GM23248 (cell line): ENCODE data around the gene GNB3. TPM values are rescaled to one million over a fixed set of nuclear protein-coding genes. Genes with fewer than 3 reads are reported as not detected.

ENCODE experiments used
- DNase-seq: peaks from one replicate; pipeline ENCODE4 v3.0.0-alpha.2; 2015
- H2AFZ ChIP-seq: fragments of 200-600 bp; sonication (generic); 2 replicates; pipeline ENCODE4 v1.6.1; 2016; ENCODE audit warnings: antibody characterized with exemption
- H3F3A ChIP-seq: fragments of 200-600 bp; sonication (generic); 2 replicates; pipeline ENCODE4 v1.6.1; 2016; ENCODE audit warnings: mild to moderate bottlenecking, antibody characterized with exemption, mixed run types; ENCODE audit not compliant: insufficient read depth
- H3K27ac ChIP-seq: fragments of 200-600 bp; sonication (generic); 2 replicates; pipeline ENCODE4 v1.5.1; 2016; ENCODE audit warnings: mild to moderate bottlenecking
- H3K27me3 ChIP-seq: fragments of 200-600 bp; sonication (generic); replicated peaks from 2 replicates; pipeline ENCODE4 v1.6.1; 2016; ENCODE audit warnings: mild to moderate bottlenecking; ENCODE audit not compliant: insufficient read depth
- H3K36me3 ChIP-seq: fragments of 200-600 bp; sonication (generic); 2 replicates; pipeline ENCODE4 v1.6.1; 2016; ENCODE audit warnings: low read depth, mild to moderate bottlenecking
- H3K4me1 ChIP-seq: fragments of 200-600 bp; sonication (generic); 2 replicates; pipeline ENCODE4 v1.6.1; 2016; ENCODE audit warnings: mild to moderate bottlenecking; ENCODE audit not compliant: insufficient read depth
- H3K4me2 ChIP-seq: fragments of 200-600 bp; sonication (generic); one replicate; pipeline ENCODE4 v1.6.1; 2016; ENCODE audit warnings: mild to moderate bottlenecking; ENCODE audit not compliant: unreplicated experiment
- H3K4me3 ChIP-seq: fragments of 200-600 bp; sonication (generic); 2 replicates; pipeline ENCODE4 v1.5.1; 2016; ENCODE audit warnings: mild to moderate bottlenecking
- H3K79me2 ChIP-seq: fragments of 200-600 bp; sonication (generic); 2 replicates; pipeline ENCODE4 v1.6.1; 2016; ENCODE audit warnings: mild to moderate bottlenecking; ENCODE audit not compliant: insufficient read depth
- H3K9ac ChIP-seq: fragments of 200-600 bp; sonication (generic); 2 replicates; pipeline ENCODE4 v1.6.1; 2016; ENCODE audit warnings: mild to moderate bottlenecking
- H3K9me2 ChIP-seq: fragments of 200-600 bp; sonication (generic); 2 replicates; pipeline ENCODE4 v1.6.1; 2016; ENCODE audit warnings: mixed run types, mild to moderate bottlenecking, moderate library complexity; ENCODE audit not compliant: insufficient read depth
- H3K9me3 ChIP-seq: fragments of 200-600 bp; sonication (generic); one replicate; pipeline ENCODE4 v1.6.1; 2017; ENCODE audit warnings: low read depth
- H4K20me1 ChIP-seq: fragments of 200-600 bp; sonication (generic); 2 replicates; pipeline ENCODE4 v1.6.0; 2016; ENCODE audit not compliant: insufficient read depth
- EZH2 ChIP-seq: fragments of 200-600 bp; sonication (generic); IDR thresholded peaks from 2 replicates; pipeline ENCODE4 v1.6.1; 2018; ENCODE audit warnings: antibody characterized with exemption, mild to moderate bottlenecking; ENCODE audit not compliant: insufficient read depth, poor library complexity, severe bottlenecking
- EZH2phosphoT487 ChIP-seq: fragments of 200-600 bp; sonication (generic); IDR thresholded peaks from 2 replicates; pipeline ENCODE4 v1.6.1; 2018; ENCODE audit warnings: antibody characterized with exemption, moderate library complexity, mild to moderate bottlenecking, low read depth; ENCODE audit not compliant: insufficient read depth
- WGBS, 2 experiments: methylation state at CpG; one replicate each; pipeline ENCODE4 v1.1.6; 2015 to 2017; ENCODE audit warnings: low lambda C conversion rate in 2 of 2, low coverage in 1 of 2; ENCODE audit errors: missing lambda C conversion rate in 2 of 2; 5-methylcytosine and 5-hydroxymethylcytosine counted together
- in situ Hi-C: fragments of 300-500 bp; cut with MboI; formaldehyde crosslinking; loops from 2 replicates; pipeline ENCODE4 v1.15.0; 2020
- polyA plus RNA-seq: library from polyadenylated mRNA; unstranded; fragments of >200 nt; fragmentation: Nextera tagmentation; extraction: Ambion mirVana; gene quantifications from 2 replicates; pipeline ENCODE4 v1.2.1, GENCODE V29; 2016
- total RNA-seq: library from RNA; depleted of rRNA; stranded (reverse); fragments of >200 nt; shearing (Covaris generic); gene quantifications from 2 replicates; pipeline ENCODE4 v1.2.3, GENCODE V29; 2014

The GNB3 gene
- total and polyA plus RNA-seq, 2 experiments from 2014 or later, result 2.2 to 3.2 TPM

DNA sequence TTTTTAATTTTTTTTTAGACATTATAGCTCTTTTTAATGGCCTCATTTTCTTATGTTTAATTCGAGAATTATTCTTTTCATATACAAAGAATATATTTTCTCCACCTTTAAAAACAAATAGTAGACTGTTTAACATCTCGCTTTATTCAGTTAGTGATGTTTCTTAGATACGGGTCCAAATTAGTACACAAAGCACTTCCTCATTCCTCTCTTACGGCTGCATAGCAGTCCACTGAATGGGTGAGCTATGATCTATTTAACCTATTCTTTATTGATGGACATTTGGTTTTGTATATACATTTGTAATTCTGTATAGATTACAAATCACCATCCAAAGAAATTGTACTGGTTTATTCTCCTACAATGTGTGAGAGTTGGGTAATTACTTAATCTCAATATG, 27.4 kb upstream of the GNB3 start:
- no peaks in the 10 kb centered on the region for H3K79me2 ChIP-seq
- no peak overlapping the region for H3K27ac ChIP-seq
- 69 to 72% methylated on average over 4 of the region's 4 CpGs for WGBS, 2 experiments
- no peak overlapping the region for H3K9ac ChIP-seq
- no peaks in the 10 kb centered on the region for H3K9me3 ChIP-seq
- H3K9me2 ChIP-seq, result no peaks in the 10 kb centered on the region
- in situ Hi-C loops, result no loop called here
- H3F3A ChIP-seq, result no peaks in the 10 kb centered on the region
- H3K4me1 ChIP-seq, result no peaks in the 10 kb centered on the region
- H3K4me3 ChIP-seq, result no peak overlapping the region
- no peak for DNase-seq
- no peaks in the 10 kb centered on the region for H3K36me3 ChIP-seq
- H4K20me1 ChIP-seq, result no peaks in the 10 kb centered on the region
- TF ChIP-seq EZH2phosphoT487 (no peak), EZH2 (no peak)
- H3K27me3 ChIP-seq, result peaks cover 15% of the 10 kb centered on the region; the same call in 1 of the 2 replicates
- no peak overlapping the region for H3K4me2 ChIP-seq
- H2AFZ ChIP-seq, result no peak overlapping the region

GRCh38 chr12:6816598-6816997, 24.1 kb upstream of the GNB3 start:
- Histone ChIP-seq H3F3A (no peaks in the 10 kb centered on the region), H2AFZ (no peak overlapping the region), H3K4me2 (no peak overlapping the region), H3K27ac (no peak overlapping the region), H3K27me3 (peaks cover 15% of the 10 kb centered on the region; the same call in 1 of the 2 replicates), H3K4me3 (no peak overlapping the region), H3K4me1 (no peaks in the 10 kb centered on the region), H3K79me2 (no peaks in the 10 kb centered on the region), H4K20me1 (no peaks in the 10 kb centered on the region), H3K9me2 (no peaks in the 10 kb centered on the region), H3K9ac (no peak overlapping the region), H3K36me3 (no peaks in the 10 kb centered on the region), H3K9me3 (no peaks in the 10 kb centered on the region)
- DNase-seq, result no peak
- in situ Hi-C loops, result no loop called here
- TF ChIP-seq EZH2 (no peak), EZH2phosphoT487 (no peak)
- 35 to 39% methylated on average over 3 of the region's 3 CpGs for WGBS, 2 experiments

DNA sequence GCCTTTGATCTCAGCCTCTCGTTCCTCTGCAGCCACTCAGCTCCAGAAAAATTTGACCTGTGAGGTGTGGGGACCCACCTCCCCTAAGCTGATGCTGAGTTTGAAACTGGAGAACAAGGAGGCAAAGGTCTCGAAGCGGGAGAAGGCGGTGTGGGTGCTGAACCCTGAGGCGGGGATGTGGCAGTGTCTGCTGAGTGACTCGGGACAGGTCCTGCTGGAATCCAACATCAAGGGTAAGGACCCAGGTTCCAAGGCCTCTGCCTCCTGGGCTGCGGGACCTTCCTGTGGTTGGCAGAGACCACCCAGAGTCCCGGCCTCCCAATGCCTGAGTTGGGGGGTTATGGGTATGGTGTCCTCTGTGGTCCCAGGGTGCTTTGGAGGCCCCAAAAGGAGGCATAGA, 23.6 kb upstream of the GNB3 start:
- Histone ChIP-seq H4K20me1 (no peaks in the 10 kb centered on the region), H3K4me1 (no peaks in the 10 kb centered on the region; the same call in 1 of the 2 replicates), H2AFZ (no peak overlapping the region), H3K9ac (no peak overlapping the region), H3K9me3 (no peaks in the 10 kb centered on the region), H3K4me2 (no peak overlapping the region), H3K36me3 (no peaks in the 10 kb centered on the region), H3F3A (no peaks in the 10 kb centered on the region), H3K9me2 (no peaks in the 10 kb centered on the region), H3K27me3 (peaks cover 15% of the 10 kb centered on the region; the same call in 1 of the 2 replicates), H3K79me2 (no peaks in the 10 kb centered on the region), H3K4me3 (no peak overlapping the region), H3K27ac (no peak overlapping the region)
- no peak for DNase-seq
- WGBS, 2 experiments, result 63% methylated on average over 8 of the region's 8 CpGs
- TF ChIP-seq EZH2phosphoT487 (no peak), EZH2 (no peak)
- in situ Hi-C loops, result no loop called here

GRCh38 chr12:6817662-6818157, 23.0 kb upstream of the GNB3 start:
- no peak overlapping the region for H3K27ac ChIP-seq
- H3K4me3 ChIP-seq, result no peak overlapping the region
- H3K9ac ChIP-seq, result no peak overlapping the region
- H3K4me1 ChIP-seq, result no peaks in the 10 kb centered on the region; the same call in 1 of the 2 replicates
- no peaks in the 10 kb centered on the region for H3K36me3 ChIP-seq
- no peaks in the 10 kb centered on the region for H3K9me2 ChIP-seq
- no peak overlapping the region for H2AFZ ChIP-seq
- H4K20me1 ChIP-seq, result no peaks in the 10 kb centered on the region
- H3F3A ChIP-seq, result no peaks in the 10 kb centered on the region
- H3K4me2 ChIP-seq, result no peak overlapping the region
- no peak for DNase-seq
- in situ Hi-C loops, result no loop called here
- no peak for TF ChIP-seq EZH2phosphoT487
- TF ChIP-seq EZH2, result no peak
- no peaks in the 10 kb centered on the region for H3K79me2 ChIP-seq
- 86% methylated on average over 20 of the region's 20 CpGs for WGBS, 2 experiments
- peaks cover 15% of the 10 kb centered on the region for H3K27me3 ChIP-seq
- H3K9me3 ChIP-seq, result no peaks in the 10 kb centered on the region

DNA sequence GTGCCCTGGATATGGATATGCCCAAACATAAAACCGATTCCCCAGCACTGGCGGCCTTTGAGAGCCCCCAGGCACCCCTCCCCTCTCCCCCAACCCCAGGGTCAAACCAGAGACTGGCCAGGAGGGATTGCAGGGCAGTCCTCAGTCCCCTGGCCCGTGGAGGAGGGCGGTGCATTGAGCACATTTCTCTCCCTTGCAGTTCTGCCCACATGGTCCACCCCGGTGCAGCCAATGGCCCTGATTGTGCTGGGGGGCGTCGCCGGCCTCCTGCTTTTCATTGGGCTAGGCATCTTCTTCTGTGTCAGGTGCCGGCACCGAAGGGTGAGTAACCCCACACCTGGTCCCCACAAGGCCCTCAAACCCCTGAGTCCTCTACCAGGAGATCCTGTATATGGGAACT, 22.5 kb upstream of the GNB3 start:
- Histone ChIP-seq H3K36me3 (no peaks in the 10 kb centered on the region), H3K9me3 (no peaks in the 10 kb centered on the region), H3K27ac (no peak overlapping the region), H3K4me2 (no peak overlapping the region), H3K4me1 (no peaks in the 10 kb centered on the region; the same call in 1 of the 2 replicates), H3K9ac (no peak overlapping the region), H3K79me2 (no peaks in the 10 kb centered on the region), H3F3A (no peaks in the 10 kb centered on the region), H3K4me3 (no peak overlapping the region), H2AFZ (no peak overlapping the region), H3K27me3 (peaks cover 18% of the 10 kb centered on the region), H3K9me2 (no peaks in the 10 kb centered on the region), H4K20me1 (no peaks in the 10 kb centered on the region)
- in situ Hi-C loops, result no loop called here
- DNase-seq, result no peak
- WGBS, 2 experiments, result 43 to 44% methylated on average over 10 of the region's 10 CpGs
- no peak for TF ChIP-seq EZH2phosphoT487
- no peak for TF ChIP-seq EZH2
